Naive thymus-derived CD4-positive, alpha-beta T cell (primary cell): Measurements from ENCODE around the gene EGFR. TPM values are rescaled to one million over a fixed set of nuclear protein-coding genes. Genes with fewer than 3 reads are reported as not detected.

Source experiments
- ATAC-seq: fragments of 150-1000 bp; cut with Tn5 transposase; 2 replicates; pipeline ENCODE4 v1.10.0; 2021; ENCODE audit warnings: mild to moderate bottlenecking, moderate library complexity
- CTCF ChIA-PET: fragments of 350-600 bp; sonication (Branson Sonifier 250); formaldehyde crosslinking; loops from one replicate; lab custom pipeline; 2021; ENCODE audit warnings: antibody characterized with exemption; lab: Charles Lee
- POLR2A ChIA-PET: fragments of 350-600 bp; sonication (Branson Sonifier 250); formaldehyde crosslinking; loops from one replicate; lab custom pipeline; 2021; ENCODE audit warnings: antibody characterized with exemption, inconsistent platforms; lab: Charles Lee
- DNase-seq, 9 donors: peaks; one replicate each; pipeline versions ENCODE4 v3.0.0 to v3.0.0-alpha.2; 2020 to 2022; ENCODE audit warnings: mixed read lengths in 1 of 9
- H3K27ac ChIP-seq: one replicate; pipeline ENCODE4 v1.7.0; 2013; ENCODE audit warnings: mild to moderate bottlenecking, low read depth, low read length, moderate library complexity
- H3K27me3 ChIP-seq, 2 donors: one replicate each; pipeline ENCODE4 v1.7.0; 2013; ENCODE audit warnings: low read length in 2 of 2, mild to moderate bottlenecking in 2 of 2, moderate library complexity in 2 of 2; ENCODE audit not compliant: control insufficient read depth in 2 of 2, insufficient read depth in 2 of 2
- H3K36me3 ChIP-seq, 3 experiments: 1 replicate in 2 of 3; 2 replicates in 1 of 3; pipeline ENCODE4 v1.7.0; 2013; ENCODE audit warnings: low read length in 3 of 3, mild to moderate bottlenecking in 3 of 3, moderate library complexity in 1 of 3; ENCODE audit not compliant: insufficient read depth in 3 of 3, control insufficient read depth in 2 of 3
- H3K4me1 ChIP-seq, 2 donors: one replicate each; pipeline ENCODE4 v1.7.0; 2013; ENCODE audit warnings: low read length in 2 of 2, mild to moderate bottlenecking in 2 of 2, moderate library complexity in 1 of 2; ENCODE audit not compliant: control insufficient read depth in 2 of 2, insufficient read depth in 2 of 2
- H3K4me3 ChIP-seq: 2 replicates; pipeline ENCODE4 v1.7.0; 2013; ENCODE audit warnings: mild to moderate bottlenecking, low read length
- H3K9me3 ChIP-seq, 3 experiments: 1 replicate in 2 of 3; 2 replicates in 1 of 3; pipeline ENCODE4 v1.7.0; 2013; ENCODE audit warnings: low read length in 3 of 3; ENCODE audit not compliant: control insufficient read depth in 2 of 3
- H3K27ac Mint-ChIP-seq, 9 donors: one replicate each; pipeline ENCODE4 v1.8.0; 2020 to 2022; ENCODE audit warnings: mixed read lengths in 9 of 9, mild to moderate bottlenecking in 8 of 9, moderate library complexity in 5 of 9, inconsistent platforms in 2 of 9
- H3K27me3 Mint-ChIP-seq, 5 donors: one replicate each; pipeline ENCODE4 v1.8.0; 2021 to 2022; ENCODE audit warnings: mixed read lengths in 5 of 5, mild to moderate bottlenecking in 1 of 5
- H3K36me3 Mint-ChIP-seq, 5 donors: one replicate each; pipeline ENCODE4 v1.8.0; 2020 to 2022; ENCODE audit warnings: mixed read lengths in 5 of 5, mild to moderate bottlenecking in 3 of 5, inconsistent platforms in 1 of 5
- H3K4me1 Mint-ChIP-seq, 7 donors: one replicate each; pipeline ENCODE4 v1.8.0; 2020 to 2022; ENCODE audit warnings: mixed read lengths in 7 of 7, mild to moderate bottlenecking in 3 of 7, inconsistent platforms in 1 of 7
- H3K4me3 Mint-ChIP-seq, 10 donors: one replicate each; pipeline ENCODE4 v1.8.0; 2020 to 2022; ENCODE audit warnings: mild to moderate bottlenecking in 10 of 10, mixed read lengths in 10 of 10, moderate library complexity in 6 of 10, inconsistent platforms in 2 of 10
- H3K9me3 Mint-ChIP-seq, 11 donors: one replicate each; pipeline ENCODE4 v1.8.0; 2020 to 2022; ENCODE audit warnings: mixed read lengths in 11 of 11, mild to moderate bottlenecking in 4 of 11, inconsistent platforms in 1 of 11, moderate library complexity in 1 of 11
- intact Hi-C, 2 donors: fragments of 100-400 bp; cut with micrococcal nuclease; formaldehyde crosslinking; loops; one replicate each; pipeline ENCODE4 v1.15.1; 2023
- polyA plus RNA-seq, 2 donors: library from polyadenylated mRNA; unstranded; fragments of 300-500 nt; fragmentation: Illumina TruSeq; gene quantifications; one replicate each; pipeline ENCODE4 v1.2.3, GENCODE V29; 2021
- total RNA-seq, 6 experiments: library from RNA in 5 of 6; stranded (reverse) in 5 of 6; gene quantifications; 1 replicate in 5 of 6; 2 replicates in 1 of 6; pipeline ENCODE4 v1.2.3 and lab custom pipeline; 2021 to 2026

Gene EGFR
- total and polyA plus RNA-seq, 7 experiments from 2014 or later = 0.16 TPM; not detected in 6

DNA sequence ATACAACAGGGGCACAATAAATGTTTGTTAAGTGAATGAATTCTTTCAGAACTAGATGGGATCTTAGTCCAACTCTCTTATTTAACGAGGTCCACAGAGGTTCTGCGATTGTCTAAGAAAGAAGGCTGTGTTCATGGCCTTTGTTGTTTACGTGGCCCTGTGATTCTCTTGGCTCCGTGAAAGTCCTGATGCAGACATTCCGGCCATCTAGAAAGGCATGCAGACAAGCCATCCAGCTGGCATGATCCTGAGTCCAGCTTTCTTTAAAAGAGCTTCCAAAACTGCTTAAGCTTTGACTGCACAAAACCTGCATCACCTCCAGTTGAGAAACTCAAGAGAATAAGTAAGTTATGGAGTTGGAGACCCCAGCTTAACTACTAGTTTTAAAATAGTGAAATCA lies 26.0 kb downstream of the EGFR start:
- no peaks in the 10 kb centered on the region for H3K4me1 ChIP-seq
- Mint-ChIP-seq H3K4me1 (no peaks in the 10 kb centered on the region), H3K4me3 (no peak overlapping the region), H3K27ac (no peak overlapping the region), H3K27me3 (peaks cover 0 to 5% (median 0%) of the 10 kb centered on the region in 5 donors), H3K36me3 (no peaks in the 10 kb centered on the region), H3K9me3 (no peaks in the 10 kb centered on the region)
- no peaks in the 10 kb centered on the region for H3K9me3 ChIP-seq
- POLR2A ChIA-PET = no interaction called here
- H3K36me3 ChIP-seq = no peaks in the 10 kb centered on the region
- DNase-seq (no peak), ATAC-seq (no peak)
- intact Hi-C loops = no loop called here
- H3K27ac ChIP-seq = no peak overlapping the region
- H3K27me3 ChIP-seq = no peaks in the 10 kb centered on the region
- no peak overlapping the region for H3K4me3 ChIP-seq
- CTCF ChIA-PET = no interaction called here

DNA sequence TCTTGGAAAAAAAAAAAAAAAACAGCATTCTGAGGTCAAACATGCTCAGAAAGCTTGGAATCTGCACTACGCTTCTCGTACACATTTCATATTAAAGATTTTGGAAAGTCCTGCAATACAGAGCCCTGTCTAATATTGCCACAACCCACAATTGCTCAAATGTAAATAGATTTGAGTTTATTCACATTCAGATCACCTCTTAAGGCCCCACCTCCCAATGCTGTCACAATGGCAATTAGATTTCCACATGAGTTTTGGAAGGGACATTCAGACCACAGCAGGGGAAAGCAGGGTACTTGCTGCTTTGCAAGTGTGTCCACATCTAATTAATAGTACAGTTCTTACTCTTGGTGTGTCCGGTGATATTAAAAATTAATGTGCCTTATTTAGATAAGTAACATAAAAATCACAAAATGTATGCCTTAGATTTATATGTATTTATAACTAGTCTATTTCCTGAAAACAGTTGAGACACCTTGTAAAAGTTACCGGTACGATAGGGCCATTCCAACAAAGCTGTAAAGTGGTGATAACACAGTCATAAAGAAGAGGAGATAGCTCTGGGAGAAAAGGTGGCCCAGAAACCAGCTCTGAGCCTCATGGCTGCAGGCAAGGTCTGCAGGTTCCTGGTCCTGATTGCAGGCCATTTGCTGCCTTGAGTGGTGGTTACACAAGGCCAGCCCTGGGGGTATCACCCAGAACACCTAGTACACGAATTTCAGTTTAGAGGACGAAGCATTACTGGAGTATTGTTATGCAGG lies 27.9 kb downstream of the EGFR start:
- H3K4me3 Mint-ChIP-seq = no peak overlapping the region
- H3K9me3 Mint-ChIP-seq = peaks cover 0 to 2% (median 0%) of the 10 kb centered on the region in 11 donors
- H3K4me1 Mint-ChIP-seq = no peaks in the 10 kb centered on the region
- Histone ChIP-seq H3K27ac (no peak overlapping the region), H3K9me3 (no peaks in the 10 kb centered on the region), H3K4me1 (no peaks in the 10 kb centered on the region), H3K27me3 (no peaks in the 10 kb centered on the region), H3K36me3 (no peaks in the 10 kb centered on the region), H3K4me3 (no peak overlapping the region)
- ATAC-seq (no peak), DNase-seq (no peak)
- no peaks in the 10 kb centered on the region for H3K27me3 Mint-ChIP-seq
- intact Hi-C loops = no loop called here
- ChIA-PET CTCF (no interaction called here), POLR2A (no interaction called here)
- H3K36me3 Mint-ChIP-seq = no peaks in the 10 kb centered on the region
- H3K27ac Mint-ChIP-seq = no peak overlapping the region

GRCh38 chr7:55048221-55048859 lies 29.5 kb downstream of the EGFR start:
- Mint-ChIP-seq H3K27me3 (no peaks in the 10 kb centered on the region), H3K4me3 (no peak overlapping the region), H3K9me3 (peaks cover 0 to 2% (median 0%) of the 10 kb centered on the region in 11 donors), H3K27ac (no peak overlapping the region), H3K36me3 (no peaks in the 10 kb centered on the region), H3K4me1 (no peaks in the 10 kb centered on the region)
- no peaks in the 10 kb centered on the region for H3K27me3 ChIP-seq
- H3K4me3 ChIP-seq = no peak overlapping the region
- H3K4me1 ChIP-seq = no peaks in the 10 kb centered on the region
- ATAC-seq (no peak), DNase-seq (no peak)
- intact Hi-C loops = no loop called here
- no peaks in the 10 kb centered on the region for H3K36me3 ChIP-seq
- POLR2A ChIA-PET = no interaction called here
- H3K9me3 ChIP-seq = no peaks in the 10 kb centered on the region
- CTCF ChIA-PET = no interaction called here
- H3K27ac ChIP-seq = no peak overlapping the region

GRCh38 chr7:55050281-55050680 lies 31.5 kb downstream of the EGFR start:
- H3K9me3 ChIP-seq = no peaks in the 10 kb centered on the region
- peaks cover 0 to 12% (median 3%) of the 10 kb centered on the region in 5 donors for H3K27me3 Mint-ChIP-seq
- DNase-seq (no peak), ATAC-seq (no peak)
- H3K4me1 Mint-ChIP-seq = no peaks in the 10 kb centered on the region
- no peak overlapping the region for H3K27ac ChIP-seq
- intact Hi-C loops = no loop called here
- CTCF ChIA-PET = no interaction called here
- H3K4me1 ChIP-seq = no peaks in the 10 kb centered on the region
- H3K9me3 Mint-ChIP-seq = peaks cover 0 to 4% (median 0%) of the 10 kb centered on the region in 11 donors
- POLR2A ChIA-PET = no interaction called here
- no peak overlapping the region for H3K27ac Mint-ChIP-seq
- no peaks in the 10 kb centered on the region for H3K36me3 Mint-ChIP-seq
- H3K27me3 ChIP-seq = no peaks in the 10 kb centered on the region
- H3K4me3 Mint-ChIP-seq = no peak overlapping the region
- H3K36me3 ChIP-seq = no peaks in the 10 kb centered on the region
- H3K4me3 ChIP-seq = no peak overlapping the region

GRCh38 chr7:55052081-55052480 lies 33.3 kb downstream of the EGFR start:
- DNase-seq (no peak), ATAC-seq (no peak)
- H3K27me3 Mint-ChIP-seq = peaks cover 0 to 12% (median 6%) of the 10 kb centered on the region in 5 donors
- no peak overlapping the region for H3K4me3 ChIP-seq
- H3K36me3 Mint-ChIP-seq = no peaks in the 10 kb centered on the region
- H3K4me1 Mint-ChIP-seq = no peaks in the 10 kb centered on the region
- ChIA-PET CTCF (no interaction called here), POLR2A (no interaction called here)
- H3K36me3 ChIP-seq = no peaks in the 10 kb centered on the region
- H3K9me3 ChIP-seq = no peaks in the 10 kb centered on the region
- no peak overlapping the region for H3K27ac ChIP-seq
- H3K4me1 ChIP-seq = no peaks in the 10 kb centered on the region
- no peak overlapping the region for H3K27ac Mint-ChIP-seq
- no peak overlapping the region for H3K4me3 Mint-ChIP-seq
- H3K27me3 ChIP-seq = no peaks in the 10 kb centered on the region
- H3K9me3 Mint-ChIP-seq = peaks cover 0 to 9% (median 0%) of the 10 kb centered on the region in 11 donors
- intact Hi-C loops = no loop called here

DNA sequence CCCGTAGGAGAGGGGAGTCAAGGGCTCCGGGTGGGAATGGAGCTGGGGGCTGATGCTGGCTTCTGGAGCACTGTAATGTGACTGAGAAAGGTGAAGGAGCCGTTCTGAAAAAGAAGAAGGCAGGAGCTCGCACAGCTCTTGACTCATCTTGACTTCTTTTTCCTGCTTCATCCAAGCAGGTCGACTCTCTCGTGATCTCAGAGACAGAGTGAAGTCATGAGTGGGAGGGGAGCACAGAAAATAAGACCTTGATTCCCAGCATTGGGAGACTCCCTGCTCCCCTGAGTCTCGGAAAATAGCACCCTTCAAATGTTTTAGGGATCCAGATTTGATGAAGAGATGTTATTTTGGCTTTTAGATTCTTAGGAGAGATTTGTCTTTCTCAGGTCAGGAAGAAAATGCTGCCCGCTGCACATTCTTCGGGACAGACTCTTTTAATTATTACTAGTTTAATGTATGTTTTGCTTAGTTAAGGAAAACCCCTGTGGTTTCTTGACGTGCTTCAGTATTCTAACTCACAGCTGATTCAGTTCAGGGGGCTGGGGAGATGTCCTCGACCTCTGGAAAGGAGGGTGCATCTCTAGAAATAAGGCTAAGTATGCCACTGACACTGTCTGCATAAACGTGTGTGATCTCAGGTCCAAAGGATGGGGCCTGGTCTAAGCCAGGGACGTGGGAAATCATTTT lies 34.1 kb downstream of the EGFR start:
- H3K4me3 ChIP-seq = no peak overlapping the region
- intact Hi-C loops = no loop called here
- Mint-ChIP-seq H3K27me3 (peaks cover 0 to 12% (median 6%) of the 10 kb centered on the region in 5 donors), H3K36me3 (no peaks in the 10 kb centered on the region), H3K4me1 (no peaks in the 10 kb centered on the region), H3K4me3 (no peak overlapping the region), H3K9me3 (peaks cover 0 to 9% (median 0%) of the 10 kb centered on the region in 11 donors), H3K27ac (no peak overlapping the region)
- ChIA-PET POLR2A (no interaction called here), CTCF (no interaction called here)
- H3K27me3 ChIP-seq = no peaks in the 10 kb centered on the region
- H3K9me3 ChIP-seq = no peaks in the 10 kb centered on the region
- DNase-seq (no peak), ATAC-seq (no peak)
- H3K36me3 ChIP-seq = no peaks in the 10 kb centered on the region
- H3K27ac ChIP-seq = no peak overlapping the region
- H3K4me1 ChIP-seq = no peaks in the 10 kb centered on the region
